Stimulated activated CD4-positive, alpha-beta T cell treated with anti-CD3 and anti-CD28 coated beads, Interleukin-15, amount 100 ng/mL, for 24 hours (primary cell): ENCODE measurements around the gene KLHL17.
A peak's percentile ranks its signal among the peaks of the same experiment; 100 is the strongest.

ENCODE experiments used
- DNase-seq: peaks from one replicate; pipeline ENCODE4 v3.0.0-alpha.2; 2020

Gene KLHL17

GRCh38 chr1:952603-953002, 7.8 kb upstream of the KLHL17 start:
- DNase-seq, result no peak

DNA sequence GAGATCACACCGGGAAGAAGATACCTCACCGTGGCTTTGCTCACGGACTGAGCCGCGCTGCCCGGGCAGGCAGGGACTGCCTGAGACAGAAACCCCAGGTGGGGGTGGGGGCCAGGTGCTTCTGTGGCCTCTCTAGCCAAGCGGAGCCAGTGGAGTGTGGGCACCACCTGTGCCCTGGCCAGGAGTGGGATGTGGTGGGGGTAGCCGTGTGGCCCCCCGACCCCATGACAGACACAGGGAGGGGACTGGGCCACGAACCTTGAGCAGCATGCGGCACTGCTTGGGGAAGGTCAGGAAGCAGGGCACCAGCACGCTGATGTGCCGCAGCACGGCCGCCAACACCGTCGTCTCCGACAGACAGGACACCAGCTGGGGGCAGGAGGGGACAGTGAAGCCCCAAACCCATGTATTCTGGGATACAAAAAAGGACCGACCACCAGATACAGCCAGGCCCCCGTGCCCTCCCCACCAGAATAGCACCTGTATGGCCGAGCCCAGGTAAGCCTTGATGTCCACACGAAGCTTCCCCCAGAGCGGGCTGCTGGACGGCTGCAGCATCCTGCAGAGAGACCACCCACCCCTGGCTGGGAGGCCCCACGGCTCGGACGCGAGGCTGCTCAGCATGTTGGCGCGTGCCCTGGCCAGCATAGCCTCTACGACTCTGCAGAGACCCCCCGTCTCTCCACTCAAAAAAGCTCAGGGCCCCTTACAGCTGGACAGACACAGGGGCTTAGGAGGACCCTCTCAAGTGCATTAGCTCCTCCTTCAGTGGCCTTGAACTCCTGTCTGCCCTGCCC, 6.7 kb upstream of the KLHL17 start:
- no peak for DNase-seq

- no peak for DNase-seq
These were observed 5.5 kb upstream of the KLHL17 start for GRCh38 chr1:954927-955326.

DNA sequence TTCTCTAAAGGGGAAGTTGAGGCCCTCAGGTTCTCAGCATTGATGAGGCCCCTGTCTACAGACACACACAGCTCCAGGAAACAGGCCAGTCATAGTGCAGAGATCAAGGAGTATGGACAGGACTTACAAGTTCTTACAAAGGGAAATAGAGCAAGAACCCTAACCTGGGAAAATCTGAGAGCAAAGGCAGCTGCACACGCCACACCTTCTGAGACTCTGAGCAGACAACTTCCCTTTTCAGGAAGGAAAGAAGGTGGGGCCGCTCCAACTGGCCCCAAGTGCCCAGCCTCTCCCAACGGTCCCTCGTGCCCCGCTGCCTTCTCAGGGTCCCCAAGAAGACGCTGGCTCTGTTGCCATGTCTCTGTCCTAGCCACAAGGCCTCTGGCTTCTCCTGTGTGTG, 4.9 kb upstream of the KLHL17 start:
- no peak for DNase-seq

GRCh38 chr1:956636-957035, 3.7 kb upstream of the KLHL17 start:
- no peak for DNase-seq

GRCh38 chr1:958823-959730, 1.3 kb upstream of the KLHL17 start, which contains the start of gene NOC2L:
Gene NOC2L (minus strand): TSS chr1:959256. CDS start chr1:959240, 16 bp downstream.
- DNase-seq, result peak; percentile 96

GRCh38 chr1:959731-960362, 537 bp upstream of the KLHL17 start:
- DNase-seq, result no peak

- DNase-seq, result no peak
These were observed 817 bp downstream of the KLHL17 start for GRCh38 chr1:961132-961669.

DNA sequence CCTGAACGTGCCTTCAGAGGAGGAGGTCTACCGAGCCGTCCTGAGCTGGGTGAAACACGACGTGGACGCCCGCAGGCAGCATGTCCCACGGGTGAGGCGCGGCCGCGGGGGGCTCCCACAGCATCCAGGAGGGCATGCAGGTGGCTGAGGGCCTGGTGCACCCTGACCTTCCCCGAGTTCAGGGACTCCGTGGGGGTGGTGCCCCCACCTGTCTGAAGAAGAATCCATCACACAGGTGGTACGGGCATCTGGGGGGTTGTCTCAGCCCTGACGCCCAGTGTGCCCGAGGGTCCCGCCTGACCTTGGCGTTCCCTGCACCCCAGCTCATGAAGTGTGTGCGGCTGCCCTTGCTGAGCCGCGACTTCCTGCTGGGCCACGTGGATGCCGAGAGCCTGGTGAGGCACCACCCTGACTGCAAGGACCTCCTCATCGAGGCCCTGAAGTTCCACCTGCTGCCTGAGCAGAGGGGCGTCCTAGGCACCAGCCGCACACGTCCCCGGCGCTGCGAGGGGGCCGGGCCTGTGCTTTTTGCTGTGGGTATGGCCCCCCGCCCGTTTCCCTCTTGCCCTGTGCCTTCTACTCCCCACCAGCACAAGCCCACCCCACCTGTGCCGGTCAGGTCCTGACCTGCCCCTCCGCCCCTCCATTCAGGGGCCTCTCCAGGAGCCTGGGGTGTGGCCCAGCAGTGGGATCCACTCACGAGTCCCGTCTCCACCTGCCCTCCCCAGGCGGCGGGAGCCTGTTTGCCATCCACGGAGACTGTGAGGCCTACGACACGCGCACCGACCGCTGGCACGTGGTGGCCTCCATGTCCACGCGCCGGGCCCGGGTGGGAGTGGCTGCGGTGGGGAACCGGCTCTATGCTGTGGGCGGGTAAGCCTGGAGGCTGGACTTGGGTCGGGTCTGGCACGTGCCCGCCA, 2.3 kb downstream of the KLHL17 start:
- no peak for DNase-seq

DNA sequence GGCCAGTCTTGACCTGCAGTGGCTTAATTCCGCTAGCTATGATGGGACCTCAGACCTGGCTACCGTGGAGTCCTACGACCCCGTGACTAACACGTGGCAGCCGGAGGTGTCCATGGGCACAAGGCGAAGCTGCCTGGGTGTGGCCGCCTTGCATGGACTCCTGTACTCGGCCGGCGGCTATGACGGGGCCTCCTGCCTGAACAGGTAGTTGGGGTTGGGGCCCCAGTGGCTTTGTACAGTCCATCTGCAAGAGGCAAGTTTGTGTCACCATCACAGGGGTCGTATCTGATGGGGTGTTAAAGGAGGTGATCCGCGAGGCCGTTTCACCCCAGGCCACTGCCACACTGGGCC, 2.9 kb downstream of the KLHL17 start:
- DNase-seq, result no peak

DNA sequence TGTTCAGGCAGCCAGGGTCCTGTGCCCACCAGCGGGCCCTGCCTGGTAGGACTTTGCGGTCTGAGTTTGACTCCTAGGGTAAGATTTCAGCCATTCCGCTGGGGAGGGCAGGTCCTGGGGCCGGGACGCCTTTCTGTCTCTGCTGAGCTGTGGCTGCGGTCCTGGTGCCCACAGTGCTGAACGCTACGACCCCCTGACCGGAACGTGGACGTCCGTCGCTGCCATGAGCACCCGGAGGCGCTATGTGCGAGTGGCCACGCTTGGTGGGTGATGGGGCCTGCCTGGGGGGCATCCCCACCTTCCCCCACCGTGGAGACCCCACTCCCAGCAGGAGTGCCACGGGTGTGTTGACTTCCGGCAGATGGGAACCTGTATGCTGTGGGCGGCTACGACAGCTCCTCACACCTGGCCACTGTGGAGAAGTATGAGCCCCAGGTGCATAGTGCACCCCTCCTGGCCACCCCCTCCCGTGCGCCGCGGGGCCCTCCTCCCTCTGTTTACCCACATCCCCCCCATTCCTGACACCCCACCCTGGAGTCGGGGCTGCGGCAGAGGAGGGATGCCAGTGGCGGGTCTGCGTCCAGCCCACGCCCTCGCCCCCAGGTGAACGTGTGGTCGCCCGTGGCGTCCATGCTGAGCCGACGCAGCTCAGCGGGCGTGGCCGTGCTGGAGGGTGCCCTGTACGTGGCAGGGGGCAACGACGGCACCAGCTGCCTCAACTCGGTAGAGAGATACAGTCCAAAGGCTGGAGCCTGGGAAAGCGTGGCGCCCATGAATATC, 3.6 kb downstream of the KLHL17 start:
- DNase-seq, result no peak

DNA sequence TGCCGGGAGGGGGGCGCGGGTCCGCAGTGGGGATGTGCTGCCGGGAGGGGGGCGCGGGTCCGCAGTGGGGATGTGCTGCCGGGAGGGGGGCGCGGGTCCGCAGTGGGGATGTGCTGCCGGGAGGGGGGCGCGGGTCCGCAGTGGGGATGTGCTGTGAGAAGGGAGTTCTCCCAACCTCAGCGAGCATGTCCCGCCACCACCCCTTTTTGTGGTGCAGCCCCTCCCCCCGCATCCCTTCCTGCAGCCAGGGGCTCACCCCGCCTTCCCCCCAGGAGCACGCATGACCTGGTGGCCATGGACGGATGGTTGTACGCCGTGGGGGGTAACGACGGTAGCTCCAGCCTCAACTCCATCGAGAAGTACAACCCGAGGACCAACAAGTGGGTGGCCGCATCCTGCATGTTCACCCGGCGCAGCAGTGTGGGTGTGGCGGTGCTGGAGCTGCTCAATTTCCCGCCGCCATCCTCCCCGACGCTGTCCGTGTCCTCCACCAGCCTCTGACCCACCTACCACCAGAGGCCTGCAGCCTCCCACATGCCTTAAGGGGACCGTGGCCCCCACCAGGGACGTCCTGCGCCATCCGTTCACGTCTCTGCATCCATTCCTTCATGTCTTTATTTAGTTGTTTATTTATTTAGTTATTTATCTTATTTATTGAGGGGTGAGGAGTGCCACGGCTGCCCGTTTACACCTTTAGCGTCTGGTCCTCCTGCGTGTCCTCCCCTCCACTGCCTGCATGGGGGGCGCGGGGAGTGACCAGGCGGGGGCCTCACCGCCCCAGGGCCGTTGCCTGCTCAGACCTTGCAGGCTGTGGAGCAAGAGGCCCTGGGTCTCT, 4.5 kb downstream of the KLHL17 start:
- no peak for DNase-seq

- DNase-seq, result no peak
These were observed 5.2 kb downstream of the KLHL17 start for GRCh38 chr1:965526-966134.

GRCh38 chr1:966135-966703, 5.8 kb downstream of the KLHL17 start, which contains the start of gene PLEKHN1:
Gene PLEKHN1 (plus strand): TSS chr1:966482. CDS start chr1:966532, 50 bp downstream.
- DNase-seq, result peak; percentile 64

GRCh38 chr1:966704-967300, 6.4 kb downstream of the KLHL17 start:
- peak; percentile 93 for DNase-seq

GRCh38 chr1:967466-968343, 7.3 kb downstream of the KLHL17 start:
- no peak for DNase-seq

DNA sequence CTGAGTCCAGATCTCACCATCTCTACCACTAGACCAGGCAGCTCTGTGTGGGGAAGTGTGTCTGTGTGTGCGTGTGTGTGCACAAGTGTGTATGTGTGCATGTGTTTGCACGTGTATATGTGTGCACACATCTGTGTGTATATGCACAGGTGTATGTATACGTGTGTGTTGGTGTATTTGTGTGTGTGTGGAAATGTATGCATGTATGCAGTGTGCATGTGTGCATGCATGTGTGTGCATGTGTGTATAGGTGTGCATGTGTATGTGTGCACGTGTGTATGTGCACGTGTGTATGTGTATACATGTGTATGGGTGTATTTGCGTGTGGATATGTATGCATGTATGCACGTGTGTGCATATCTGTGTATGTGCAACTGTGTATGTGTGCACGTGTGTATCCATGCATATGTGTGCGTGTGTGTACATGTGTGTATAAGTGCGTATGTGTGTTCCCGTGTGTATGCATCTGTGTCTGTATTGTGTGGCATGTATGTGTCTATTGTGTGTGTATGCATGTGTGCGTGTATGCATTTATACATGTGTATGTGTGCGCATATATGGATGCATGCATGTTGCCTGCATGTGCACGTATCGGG, 9.0 kb downstream of the KLHL17 start:
- DNase-seq, result no peak
